OCI-LY7 (cell line): ENCODE results near the gene TMEM208.

Experiments used
- CTCF ChIP-seq: fragments of 200-600 bp; sonication (generic); conservative IDR thresholded peaks from 2 replicates; pipeline ENCODE4 v1.5.1; 2014; ENCODE audit warnings: mild to moderate bottlenecking, antibody characterized with exemption, low read length, moderate library complexity, mixed read lengths
- EZH2phosphoT487 ChIP-seq: fragments of 200-600 bp; sonication (generic); IDR thresholded peaks from 2 replicates; pipeline ENCODE4 v1.6.1; 2018; ENCODE audit warnings: low read depth, borderline replicate concordance, mild to moderate bottlenecking, mixed run types, antibody characterized with exemption, low read length, moderate library complexity, mixed read lengths

- TF ChIP-seq CTCF (no peak), EZH2phosphoT487 (no peak)
Measured at GRCh38 chr16:67201411-67202345, 25.3 kb upstream of the TMEM208 start.
